GM19239 (cell line): ENCODE results near the gene PBX3.

ENCODE experiments used
- DNase-seq: peaks from one replicate; pipeline ENCODE4 v3.0.0; 2011; ENCODE audit warnings: low spot score; ENCODE audit not compliant: insufficient read length
- FAIRE-seq: peaks from 2 replicates; lab custom pipeline; 2011; peaks lifted over from hg19 to GRCh38; lab: Jason Lieb, UNC

The PBX3 gene

GRCh38 chr9:125986966-125987365 lies 239.8 kb downstream of the PBX3 start:
- DNase-seq (no peak), FAIRE-seq (no peak)

DNA sequence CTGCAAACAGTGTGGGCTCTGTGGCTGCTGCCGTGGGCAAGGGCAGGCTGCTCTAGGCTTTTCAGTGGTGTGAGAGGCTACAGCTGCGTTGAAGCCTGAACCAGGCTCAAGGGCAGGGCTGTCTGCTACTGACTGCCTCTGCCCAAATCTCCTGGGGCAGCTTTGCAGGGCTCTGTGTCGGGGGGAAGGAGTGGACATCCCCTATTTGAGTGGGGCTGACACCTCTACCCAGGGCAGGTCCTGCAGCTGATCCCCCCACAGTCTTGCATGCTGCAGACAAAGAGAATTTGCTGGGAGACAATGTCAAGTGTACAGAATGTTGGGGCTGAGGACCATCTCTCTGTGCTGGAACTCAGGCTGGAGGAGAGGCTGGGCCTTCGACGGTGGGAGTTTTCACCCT lies 240.2 kb downstream of the PBX3 start:
- DNase-seq (no peak), FAIRE-seq (no peak)

- FAIRE-seq = no peak
- DNase-seq = no peak
Measured at GRCh38 chr9:125988479-125989050, 241.4 kb downstream of the PBX3 start.

DNA sequence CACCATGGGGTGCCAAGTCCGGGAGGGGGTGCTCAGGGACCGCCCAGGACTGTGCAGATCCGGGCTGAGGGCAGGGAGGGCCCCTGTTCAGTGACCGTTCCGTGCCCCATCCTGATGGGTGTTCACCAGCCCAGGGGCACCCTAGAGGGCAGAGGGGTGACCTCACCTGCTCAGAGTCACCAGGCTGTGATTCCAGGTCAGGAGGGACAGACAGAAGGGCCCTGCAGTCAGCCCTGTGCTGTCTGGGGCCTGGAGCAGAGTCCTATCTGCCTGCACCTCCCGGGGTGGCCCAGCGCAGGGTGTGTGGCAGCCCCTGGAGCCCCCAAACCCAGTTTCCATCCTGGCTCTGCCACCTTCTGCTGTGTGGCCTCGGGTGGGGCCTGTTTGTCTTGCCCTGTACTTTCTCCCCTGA lies 241.9 kb downstream of the PBX3 start:
- FAIRE-seq = no peak
- DNase-seq = no peak

DNA sequence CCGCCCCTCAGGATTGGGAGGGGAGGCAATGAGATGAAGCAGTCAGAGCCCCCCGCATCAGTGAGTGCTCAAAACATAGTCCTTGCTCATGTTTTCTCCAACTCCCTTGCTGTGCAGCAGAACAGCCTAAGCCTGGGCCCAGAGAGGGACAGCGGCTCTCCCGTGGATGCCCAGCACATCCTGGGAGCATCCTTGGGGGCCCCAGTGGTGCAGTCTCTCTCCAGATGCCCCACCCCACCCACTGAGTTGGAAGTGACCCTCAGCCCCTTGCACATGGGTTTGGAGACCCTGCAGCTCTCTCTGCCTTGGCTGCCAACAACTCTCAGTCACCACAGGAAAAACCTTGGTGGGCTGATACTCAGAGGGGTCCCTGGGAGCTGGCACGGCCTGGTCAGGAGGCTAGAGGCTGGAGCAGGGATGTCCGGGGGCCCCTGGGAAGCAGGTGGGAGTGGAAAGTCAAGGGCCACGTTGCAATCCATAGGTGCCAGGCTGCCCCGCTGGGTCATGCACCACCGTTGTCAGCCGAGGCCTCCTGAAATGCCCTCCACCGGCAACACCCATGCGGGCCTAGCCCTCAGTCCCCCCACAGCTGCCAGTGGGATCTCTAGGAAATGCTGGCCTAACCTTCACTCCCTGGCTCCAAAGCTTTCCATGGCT lies 242.5 kb downstream of the PBX3 start:
- FAIRE-seq = no peak

DNA sequence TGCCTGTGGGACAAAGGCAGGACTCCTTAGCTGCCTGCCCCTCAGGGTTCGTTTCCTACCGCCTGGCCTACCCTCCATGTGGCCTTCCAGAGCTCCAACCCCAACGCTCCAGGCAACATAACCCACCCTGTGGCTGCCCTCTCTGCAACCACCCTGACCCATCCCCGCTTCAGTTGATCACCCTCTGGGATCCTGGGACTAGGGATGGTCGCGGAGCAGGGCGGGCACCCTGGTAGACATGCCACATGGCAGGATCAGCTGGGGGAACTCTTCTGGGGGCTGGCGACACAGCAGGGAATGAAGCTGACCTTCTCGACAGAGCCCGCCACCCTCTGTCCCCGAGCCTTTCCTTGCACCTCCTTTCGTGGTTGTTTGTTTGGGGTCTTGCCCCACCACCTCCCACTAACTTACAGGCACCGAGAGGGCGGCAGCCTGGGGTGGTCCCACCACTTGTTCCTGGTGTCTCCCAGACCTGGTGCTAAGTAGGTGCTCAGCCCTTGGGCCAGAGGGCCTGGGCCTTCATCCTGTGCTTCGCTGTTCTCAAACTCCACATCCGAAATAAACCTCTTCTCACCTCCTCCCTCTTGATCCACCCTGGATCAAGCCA lies 243.1 kb downstream of the PBX3 start:
- DNase-seq (no peak), FAIRE-seq (no peak)

More for the DNA sequence above, 242.5 kb downstream of the PBX3 start:
- DNase-seq = no peak

GRCh38 chr9:125990793-125991220 lies 243.6 kb downstream of the PBX3 start:
- DNase-seq (no peak), FAIRE-seq (no peak)

GRCh38 chr9:125991886-125992529 lies 244.8 kb downstream of the PBX3 start:
- no peak for DNase-seq
- no peak for FAIRE-seq

DNA sequence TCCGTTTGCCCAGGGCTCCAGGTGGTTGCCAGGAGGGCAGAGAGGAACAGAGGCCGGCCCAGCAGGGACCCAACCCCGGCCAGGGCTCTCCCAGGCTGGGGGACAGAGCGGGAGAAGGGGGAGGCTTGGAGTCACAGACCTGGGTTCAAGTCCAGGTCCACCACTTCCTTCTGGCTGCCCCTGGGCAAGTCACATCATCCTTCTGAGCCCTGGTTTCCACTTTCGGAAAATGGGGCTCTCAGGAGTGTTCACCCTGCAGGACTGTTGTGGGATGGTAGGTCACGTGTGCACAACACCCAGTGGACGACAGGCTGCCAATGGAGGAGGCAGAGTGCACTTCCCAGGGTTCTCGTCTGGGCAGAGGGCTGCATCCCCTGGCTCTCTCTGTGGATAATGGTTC lies 245.4 kb downstream of the PBX3 start:
- DNase-seq = no peak
- FAIRE-seq = no peak

DNA sequence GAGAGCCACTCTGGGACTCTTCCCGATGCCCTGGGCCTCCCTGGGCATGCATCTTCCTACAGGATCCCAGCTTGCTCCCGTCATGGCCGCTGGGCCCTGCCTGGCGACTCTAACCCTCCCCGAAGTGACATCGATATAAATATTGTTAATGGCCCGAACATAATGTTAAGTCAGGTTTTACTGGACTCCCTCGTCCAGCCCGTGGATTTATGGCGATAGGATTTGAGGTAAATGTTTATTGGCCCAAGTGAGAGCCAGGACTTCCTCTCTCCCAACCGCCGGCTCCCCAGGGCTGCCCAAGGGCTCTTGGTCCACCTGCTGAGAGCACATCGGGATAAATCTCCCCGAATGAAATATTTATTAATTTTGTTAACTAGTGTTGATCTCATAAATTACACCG lies 246.3 kb downstream of the PBX3 start:
- no peak for DNase-seq
- no peak for FAIRE-seq

GRCh38 chr9:125994066-125994943 lies 247.1 kb downstream of the PBX3 start:
- FAIRE-seq = no peak

DNA sequence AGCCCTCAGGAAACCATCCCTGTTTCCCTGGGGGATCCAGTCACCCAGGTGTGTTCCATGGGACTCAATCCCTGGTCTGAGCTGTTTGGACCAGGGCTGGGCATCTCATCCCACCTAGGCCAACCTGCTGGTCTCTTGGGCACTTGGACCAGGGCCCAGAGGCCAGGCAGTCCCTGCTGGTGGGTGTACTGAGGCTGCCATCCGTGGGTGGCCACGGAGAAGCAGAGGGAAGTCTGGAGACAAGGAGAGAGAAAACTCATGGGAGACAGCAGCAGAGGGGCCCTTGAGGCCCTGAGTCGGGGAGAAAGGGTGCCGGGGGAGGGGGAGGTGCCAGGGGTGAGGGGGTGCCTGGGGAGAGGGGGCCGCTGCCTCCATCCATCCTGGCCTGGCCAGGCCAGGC lies 247.8 kb downstream of the PBX3 start:
- FAIRE-seq = no peak
- no peak for DNase-seq

More at GRCh38 chr9:125994066-125994943, 247.1 kb downstream of the PBX3 start:
- no peak for DNase-seq

GRCh38 chr9:125995706-125996105 lies 248.5 kb downstream of the PBX3 start:
- no peak for FAIRE-seq
- DNase-seq = no peak

GRCh38 chr9:125996791-125997190 lies 249.6 kb downstream of the PBX3 start:
- FAIRE-seq = no peak
- DNase-seq = no peak

GRCh38 chr9:125997196-125997823 lies 250.1 kb downstream of the PBX3 start:
- DNase-seq = no peak

DNA sequence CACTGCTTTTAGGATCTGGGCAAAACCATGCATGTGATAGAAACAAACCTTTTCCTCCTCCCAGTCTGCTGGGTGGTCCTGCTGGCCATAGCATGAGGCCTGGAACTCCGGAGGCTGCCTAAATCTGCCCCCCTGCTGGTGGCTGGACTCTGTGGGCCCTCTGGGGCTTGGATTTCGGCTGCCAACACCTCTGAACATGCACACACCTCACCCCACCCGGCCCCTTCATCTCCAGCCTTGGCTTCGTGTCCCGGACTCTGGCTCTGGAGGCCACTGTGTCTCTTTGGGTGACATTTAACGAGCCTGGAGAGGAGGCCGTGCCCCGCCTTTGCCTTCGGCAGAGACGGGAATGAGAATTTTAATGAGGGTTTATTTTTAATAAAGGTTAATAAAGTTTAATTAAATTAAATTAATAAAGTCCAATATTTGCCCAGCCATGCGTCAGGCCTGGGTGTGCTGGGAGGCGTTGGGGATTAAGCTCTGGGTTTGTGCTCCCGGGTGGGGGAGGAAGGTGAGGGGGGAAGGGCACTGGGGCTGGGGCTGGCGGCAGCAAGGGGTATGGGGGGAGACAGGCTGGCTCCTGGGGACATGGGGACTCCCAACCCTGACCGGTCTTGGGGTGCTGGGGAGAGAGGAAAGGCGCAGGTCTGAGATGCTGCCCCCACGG lies 251.8 kb downstream of the PBX3 start:
- DNase-seq = no peak
- no peak for FAIRE-seq

More at GRCh38 chr9:125997196-125997823, 250.1 kb downstream of the PBX3 start:
- no peak for FAIRE-seq

- no peak for FAIRE-seq
- DNase-seq = no peak
Measured at GRCh38 chr9:125999504-125999881, 252.3 kb downstream of the PBX3 start.

GRCh38 chr9:126000256-126000655 lies 253.1 kb downstream of the PBX3 start:
- DNase-seq (no peak), FAIRE-seq (no peak)
